NCI-H1436 treated with DMSO at 0.1 percent for 48 hours (cell line): ENCODE measurements around the gene PSD4.

Source experiments
- DNase-seq: peaks from one replicate; lab custom pipeline; 2025; lab: John Stamatoyannopoulos, UW

PSD4 gene

GRCh38 chr2:113238871-113239839, 65.4 kb downstream of the PSD4 start:
- no peak for DNase-seq

GRCh38 chr2:113240150-113240914, 66.6 kb downstream of the PSD4 start:
- no peak for DNase-seq

GRCh38 chr2:113240915-113241911, 67.4 kb downstream of the PSD4 start:
- no peak for DNase-seq

- no peak for DNase-seq
These were observed 68.6 kb downstream of the PSD4 start for GRCh38 chr2:113242327-113242726.

- no peak for DNase-seq
These were observed 71.5 kb downstream of the PSD4 start for GRCh38 chr2:113245276-113245711.

- DNase-seq = no peak
These were observed 72.8 kb downstream of the PSD4 start for GRCh38 chr2:113246606-113247005.

- no peak for DNase-seq
These were observed 75.4 kb downstream of the PSD4 start for GRCh38 chr2:113248997-113249770.

- no peak for DNase-seq
These were observed 77.3 kb downstream of the PSD4 start for GRCh38 chr2:113251118-113251517.

- DNase-seq = no peak
These were observed 78.3 kb downstream of the PSD4 start for GRCh38 chr2:113252047-113252590.

GRCh38 chr2:113253453-113253852, 79.7 kb downstream of the PSD4 start:
- no peak for DNase-seq

- DNase-seq = no peak
These were observed 81.6 kb downstream of the PSD4 start for GRCh38 chr2:113255140-113256070.

- DNase-seq = no peak
These were observed 83.9 kb downstream of the PSD4 start for GRCh38 chr2:113257516-113258264.

GRCh38 chr2:113258471-113259147, 84.8 kb downstream of the PSD4 start:
- no peak for DNase-seq
